Osteocyte (in vitro differentiated cells): ENCODE data around the gene RHO. TPM values are rescaled to one million over a fixed set of nuclear protein-coding genes. Genes with fewer than 3 reads are reported as not detected.
"Not testable (repeated sequence)": the region's sequence is repeated elsewhere in the genome, so short reads cannot be mapped to it uniquely, and the experiment has no call there.

Experiments used
- DNase-seq: peaks from one replicate; pipeline ENCODE4 v3.0.0; 2021; ENCODE audit warnings: mixed read lengths; ENCODE audit not compliant: unreplicated experiment; ENCODE audit errors: extremely low spot score
- H3K27ac Mint-ChIP-seq: one replicate; pipeline ENCODE4 v1.8.0; 2021; ENCODE audit warnings: mild to moderate bottlenecking, mixed read lengths; ENCODE audit not compliant: unreplicated experiment
- H3K27me3 Mint-ChIP-seq: one replicate; pipeline ENCODE4 v1.8.0; 2021; ENCODE audit warnings: mixed read lengths; ENCODE audit not compliant: unreplicated experiment
- H3K36me3 Mint-ChIP-seq: one replicate; pipeline ENCODE4 v1.8.0; 2021; ENCODE audit warnings: mixed read lengths; ENCODE audit not compliant: unreplicated experiment
- H3K4me1 Mint-ChIP-seq: one replicate; pipeline ENCODE4 v1.8.0; 2021; ENCODE audit warnings: mixed read lengths; ENCODE audit not compliant: unreplicated experiment
- H3K4me3 Mint-ChIP-seq: one replicate; pipeline ENCODE4 v1.8.0; 2021; ENCODE audit warnings: mild to moderate bottlenecking, moderate library complexity, mixed read lengths; ENCODE audit not compliant: unreplicated experiment
- H3K9me3 Mint-ChIP-seq: one replicate; pipeline ENCODE4 v1.8.0; 2021; ENCODE audit warnings: mixed read lengths; ENCODE audit not compliant: unreplicated experiment
- CTCF ChIP-seq: fragments of 200-600 bp; sonication (generic); IDR thresholded peaks from 2 replicates; pipeline ENCODE4 v1.5.0; 2021; ENCODE audit warnings: antibody characterized with exemption, mild to moderate bottlenecking, moderate library complexity
- total RNA-seq: library from RNA; stranded (reverse); gene quantifications from 2 replicates; pipeline ENCODE4 v1.2.1, GENCODE V29; 2021

Gene RHO
- total RNA-seq, 1 donor from 2014 or later = not detected

- no peaks in the 10 kb centered on the region for H3K36me3 Mint-ChIP-seq
- no peak for DNase-seq
- no peak overlapping the region for H3K4me3 Mint-ChIP-seq
- TF ChIP-seq CTCF = no peak
- H3K27ac Mint-ChIP-seq = peak overlapping the region; percentile 56
- no peaks in the 10 kb centered on the region for H3K9me3 Mint-ChIP-seq
- H3K27me3 Mint-ChIP-seq = no peaks in the 10 kb centered on the region
- peaks cover 22% of the 10 kb centered on the region for H3K4me1 Mint-ChIP-seq
Observed at GRCh38 chr3:129539206-129539605, 10.8 kb downstream of the RHO start.

GRCh38 chr3:129540776-129541516 is 12.5 kb downstream of the RHO start:
- Mint-ChIP-seq H3K4me1 (peaks cover 17% of the 10 kb centered on the region), H3K27me3 (no peaks in the 10 kb centered on the region), H3K36me3 (no peaks in the 10 kb centered on the region), H3K4me3 (no peak overlapping the region), H3K9me3 (no peaks in the 10 kb centered on the region), H3K27ac (no peak overlapping the region)
- no peak for DNase-seq
- no peak for TF ChIP-seq CTCF

- Mint-ChIP-seq H3K4me3 (no peak overlapping the region), H3K36me3 (no peaks in the 10 kb centered on the region), H3K27me3 (no peaks in the 10 kb centered on the region), H3K9me3 (no peaks in the 10 kb centered on the region), H3K27ac (no peak overlapping the region), H3K4me1 (peaks cover 16% of the 10 kb centered on the region)
- DNase-seq = no peak
- no peak for TF ChIP-seq CTCF
Observed at GRCh38 chr3:129542747-129543146, 14.3 kb downstream of the RHO start.

- Mint-ChIP-seq H3K4me3 (no peak within 1 kb of the TSS), H3K4me1 (peaks cover 18% of the 10 kb centered on the region), H3K27ac (no peak within 1 kb of the TSS), H3K27me3 (no peaks in the 10 kb centered on the region), H3K9me3 (no peaks in the 10 kb centered on the region), H3K36me3 (no peaks in the 10 kb centered on the region)
- DNase-seq = no peak
- no peak for TF ChIP-seq CTCF
Observed at GRCh38 chr3:129543156-129543790, 14.8 kb downstream of the RHO start, which contains the start of gene H1-8. TSS of gene H1-8 (plus strand) at chr3:129543175. CDS start at chr3:129543219, 44 bp downstream.

- Mint-ChIP-seq H3K9me3 (no peaks in the 10 kb centered on the region), H3K4me3 (no peak overlapping the region), H3K27me3 (no peaks in the 10 kb centered on the region), H3K4me1 (peaks cover 12% of the 10 kb centered on the region), H3K36me3 (no peaks in the 10 kb centered on the region), H3K27ac (no peak overlapping the region)
- no peak for TF ChIP-seq CTCF
- DNase-seq = no peak
Observed at GRCh38 chr3:129543999-129544398, 15.6 kb downstream of the RHO start.

GRCh38 chr3:129545951-129546350 is 17.5 kb downstream of the RHO start:
- H3K27me3 Mint-ChIP-seq, H3K36me3 Mint-ChIP-seq, DNase-seq, H3K4me1 Mint-ChIP-seq, H3K4me3 Mint-ChIP-seq, H3K27ac Mint-ChIP-seq, H3K9me3 Mint-ChIP-seq: not testable (repeated sequence)
